Nephron progenitor cell (in vitro differentiated cells): ENCODE results near the gene SIRT6.
A peak's percentile ranks its signal among the peaks of the same experiment; 100 is the strongest.

ENCODE experiments used
- DNase-seq: peaks from one replicate; pipeline ENCODE4 v3.0.0; 2021
- H3K27ac Mint-ChIP-seq: 2 replicates; pipeline ENCODE4 v1.8.0; 2021; ENCODE audit warnings: mild to moderate bottlenecking, moderate library complexity, mixed read lengths
- H3K27me3 Mint-ChIP-seq: 2 replicates; pipeline ENCODE4 v1.8.0; 2021; ENCODE audit warnings: mild to moderate bottlenecking, low read depth, mixed read lengths; ENCODE audit not compliant: poor library complexity
- H3K36me3 Mint-ChIP-seq: 2 replicates; pipeline ENCODE4 v1.8.0; 2021; ENCODE audit warnings: low read depth, mixed read lengths
- H3K4me1 Mint-ChIP-seq: 2 replicates; pipeline ENCODE4 v1.8.0; 2021; ENCODE audit warnings: mixed read lengths
- H3K4me3 Mint-ChIP-seq: 2 replicates; pipeline ENCODE4 v1.8.0; 2021; ENCODE audit warnings: mild to moderate bottlenecking, moderate library complexity, mixed read lengths
- H3K9me3 Mint-ChIP-seq: 2 replicates; pipeline ENCODE4 v1.8.0; 2021; ENCODE audit warnings: mild to moderate bottlenecking, moderate library complexity, mixed read lengths
- CTCF ChIP-seq: fragments of 200-600 bp; sonication (generic); IDR thresholded peaks from 2 replicates; pipeline ENCODE4 v1.5.0; 2021; ENCODE audit warnings: antibody characterized with exemption

SIRT6 gene

GRCh38 chr19:4174213-4174894 is 8.0 kb downstream of the SIRT6 start:
- H3K27me3 Mint-ChIP-seq, result peaks cover 39% of the 10 kb centered on the region
- H3K4me3 Mint-ChIP-seq, result no peak overlapping the region
- H3K27ac Mint-ChIP-seq, result no peak overlapping the region
- no peak for TF ChIP-seq CTCF
- no peak for DNase-seq
- H3K9me3 Mint-ChIP-seq, result no peaks in the 10 kb centered on the region
- peaks cover 3% of the 10 kb centered on the region for H3K36me3 Mint-ChIP-seq
- no peaks in the 10 kb centered on the region for H3K4me1 Mint-ChIP-seq

- H3K4me3 Mint-ChIP-seq, result no peak overlapping the region
- TF ChIP-seq CTCF, result no peak
- no peaks in the 10 kb centered on the region for H3K36me3 Mint-ChIP-seq
- no peak for DNase-seq
- H3K27me3 Mint-ChIP-seq, result peaks cover 44% of the 10 kb centered on the region
- no peaks in the 10 kb centered on the region for H3K9me3 Mint-ChIP-seq
- no peaks in the 10 kb centered on the region for H3K4me1 Mint-ChIP-seq
- no peak overlapping the region for H3K27ac Mint-ChIP-seq
These were observed 8.7 kb downstream of the SIRT6 start for GRCh38 chr19:4173479-4174212.

GRCh38 chr19:4172861-4173473 is 9.4 kb downstream of the SIRT6 start:
- TF ChIP-seq CTCF, result no peak
- H3K27me3 Mint-ChIP-seq, result peaks cover 51% of the 10 kb centered on the region
- H3K36me3 Mint-ChIP-seq, result no peaks in the 10 kb centered on the region
- H3K9me3 Mint-ChIP-seq, result no peaks in the 10 kb centered on the region
- peak; percentile 98 for DNase-seq
- no peak overlapping the region for H3K4me3 Mint-ChIP-seq
- H3K4me1 Mint-ChIP-seq, result no peaks in the 10 kb centered on the region
- H3K27ac Mint-ChIP-seq, result no peak overlapping the region

GRCh38 chr19:4171676-4172075 is 10.7 kb downstream of the SIRT6 start:
- no peaks in the 10 kb centered on the region for H3K4me1 Mint-ChIP-seq
- peaks cover 51% of the 10 kb centered on the region for H3K27me3 Mint-ChIP-seq
- no peak for TF ChIP-seq CTCF
- no peaks in the 10 kb centered on the region for H3K9me3 Mint-ChIP-seq
- no peak for DNase-seq
- no peak overlapping the region for H3K4me3 Mint-ChIP-seq
- no peak overlapping the region for H3K27ac Mint-ChIP-seq
- no peaks in the 10 kb centered on the region for H3K36me3 Mint-ChIP-seq

- DNase-seq, result no peak
- Mint-ChIP-seq H3K4me1 (no peaks in the 10 kb centered on the region), H3K27me3 (peaks cover 70% of the 10 kb centered on the region), H3K4me3 (no peak overlapping the region), H3K9me3 (no peaks in the 10 kb centered on the region), H3K27ac (no peak overlapping the region), H3K36me3 (no peaks in the 10 kb centered on the region)
- TF ChIP-seq CTCF, result no peak
These were observed 18.1 kb downstream of the SIRT6 start for GRCh38 chr19:4164262-4164661.
